ENCODE results near the gene SSBP2.

GRCh38 chr5:81794226-81794625, 43.3 kb upstream of the SSBP2 start:
- TF ChIP-seq POLR2A (IDR thresholded peaks at IDR 0.05) (no peak), CTCF (IDR thresholded peaks at IDR 0.05) (no peak)
